ENCODE data around the gene ERV3-1. TPM values are rescaled to one million over a fixed set of nuclear protein-coding genes. Genes with fewer than 3 reads are reported as not detected.
"Not testable (repeated sequence)": the region's sequence is repeated elsewhere in the genome, so short reads cannot be mapped to it uniquely, and the experiment has no call there.

Gene ERV3-1, protein sequence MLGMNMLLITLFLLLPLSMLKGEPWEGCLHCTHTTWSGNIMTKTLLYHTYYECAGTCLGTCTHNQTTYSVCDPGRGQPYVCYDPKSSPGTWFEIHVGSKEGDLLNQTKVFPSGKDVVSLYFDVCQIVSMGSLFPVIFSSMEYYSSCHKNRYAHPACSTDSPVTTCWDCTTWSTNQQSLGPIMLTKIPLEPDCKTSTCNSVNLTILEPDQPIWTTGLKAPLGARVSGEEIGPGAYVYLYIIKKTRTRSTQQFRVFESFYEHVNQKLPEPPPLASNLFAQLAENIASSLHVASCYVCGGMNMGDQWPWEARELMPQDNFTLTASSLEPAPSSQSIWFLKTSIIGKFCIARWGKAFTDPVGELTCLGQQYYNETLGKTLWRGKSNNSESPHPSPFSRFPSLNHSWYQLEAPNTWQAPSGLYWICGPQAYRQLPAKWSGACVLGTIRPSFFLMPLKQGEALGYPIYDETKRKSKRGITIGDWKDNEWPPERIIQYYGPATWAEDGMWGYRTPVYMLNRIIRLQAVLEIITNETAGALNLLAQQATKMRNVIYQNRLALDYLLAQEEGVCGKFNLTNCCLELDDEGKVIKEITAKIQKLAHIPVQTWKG
- total RNA-seq (2014; rRNA removed; shearing (Covaris generic)) (4.8 and 6.4 TPM in 2 replicates), polyA plus RNA-seq (2016; fragmentation: Nextera tagmentation; extraction: Ambion mirVana) (5.9 and 8.1 TPM in 2 replicates)

DNA sequence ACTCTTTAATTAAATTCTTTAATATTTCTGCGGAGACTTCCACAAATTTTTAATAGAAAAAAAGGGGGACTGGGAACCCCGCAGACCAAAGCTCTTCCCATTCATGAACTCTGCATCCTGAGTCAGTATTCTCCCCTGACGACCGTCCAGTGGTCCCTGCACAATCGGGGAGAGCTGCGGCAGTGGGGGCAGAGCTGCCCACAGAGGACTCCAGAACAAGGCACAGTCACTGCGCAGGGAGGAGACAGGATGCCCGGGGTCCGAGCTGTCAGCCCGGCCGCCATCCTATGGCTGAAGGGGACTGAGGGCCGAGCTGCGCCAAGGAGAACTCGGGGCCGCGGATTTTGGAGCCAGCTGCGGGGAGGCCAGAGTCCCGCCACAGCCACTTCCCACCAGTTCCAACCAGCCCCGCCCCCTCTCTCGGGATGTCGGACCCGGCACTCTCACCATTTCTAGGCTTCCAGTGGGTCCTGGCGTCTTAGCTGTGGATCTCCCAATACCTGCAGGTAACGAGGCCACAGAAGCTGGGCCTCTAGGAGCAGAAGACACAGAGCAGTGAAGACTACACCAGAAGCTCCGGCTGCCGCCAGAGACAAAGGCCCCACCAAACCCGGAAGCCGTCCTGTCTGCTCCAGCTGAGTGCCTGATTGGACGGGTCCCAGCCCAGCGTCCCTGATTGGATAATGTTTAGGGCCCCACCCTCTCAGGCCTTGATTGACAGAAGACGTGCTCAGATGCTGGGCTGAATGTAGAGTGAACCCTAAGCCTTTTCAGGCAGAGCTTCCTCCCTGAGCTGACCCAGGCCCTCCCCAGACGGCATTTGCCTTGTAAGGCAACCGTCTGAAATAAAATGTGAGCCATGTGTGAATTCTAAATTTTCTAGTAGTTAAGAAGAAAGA is at the start of gene ERV3-1:
ERV3-1 (minus strand) TSS at position 594 of the 899 bp plus-strand sequence. CDS start 13,661 bp downstream, outside the sequence.
- Histone ChIP-seq H3K4me1 (ENCODE audit: insufficient read depth) (peaks cover 9% of the 10 kb centered on the region), H2AFZ (peak within 1 kb of the TSS; percentile 87), H3K36me3 (ENCODE audit: low read depth) (no peaks in the 10 kb centered on the region), H3K9me2 (ENCODE audit: insufficient read depth) (no peaks in the 10 kb centered on the region), H3K27ac (peak within 1 kb of the TSS; percentile 83), H4K20me1 (ENCODE audit: insufficient read depth) (no peaks in the 10 kb centered on the region), H3K79me2 (ENCODE audit: insufficient read depth) (peaks cover 49% of the 10 kb centered on the region), H3K9me3 (ENCODE audit: low read depth) (no peaks in the 10 kb centered on the region), H3K9ac (peak within 1 kb of the TSS; percentile 94), H3K27me3 (replicated peaks; ENCODE audit: insufficient read depth) (no peaks in the 10 kb centered on the region), H3K4me3 (peak within 1 kb of the TSS; percentile 89), H3K4me2 (ENCODE audit: unreplicated experiment) (peak within 1 kb of the TSS; percentile 88), H3F3A (ENCODE audit: insufficient read depth) (no peaks in the 10 kb centered on the region)
- WGBS, 2 experiments (ENCODE audit: low coverage in 1 of 2, low lambda C conversion rate in 2 of 2, missing lambda C conversion rate in 2 of 2): 0 to 3% methylated on average over 26 to 32 of the region's 33 CpGs
- peak; percentile 97 for DNase-seq
- TF ChIP-seq EZH2phosphoT487 (IDR thresholded peaks at IDR 0.05; ENCODE audit: insufficient read depth, low read depth): no peak
- no peak for TF ChIP-seq EZH2 (IDR thresholded peaks at IDR 0.05; ENCODE audit: insufficient read depth, poor library complexity, severe bottlenecking)
- in situ Hi-C loops (cut with MboI): no loop called here

DNA sequence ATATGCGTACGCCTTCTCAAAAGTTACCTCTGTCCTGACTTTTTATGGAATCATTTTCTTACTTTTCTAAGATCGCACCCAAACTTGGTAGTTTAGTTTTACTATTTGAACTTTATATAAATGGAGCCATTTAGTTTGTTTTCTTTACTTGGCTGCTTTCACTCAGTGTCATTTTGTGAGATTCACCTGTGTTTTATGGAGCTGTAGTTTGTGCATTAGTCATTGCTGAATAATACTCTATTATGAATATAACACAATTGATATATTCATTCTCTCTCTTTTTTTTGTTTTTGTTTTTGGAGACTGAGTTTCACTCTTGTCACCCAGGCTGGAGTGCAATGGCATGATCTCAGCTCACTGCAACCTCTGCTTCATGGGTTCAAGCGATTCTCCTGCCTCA is 49.3 kb upstream of the ERV3-1 start:
- H3K79me2 ChIP-seq (ENCODE audit: insufficient read depth); H2AFZ ChIP-seq; H4K20me1 ChIP-seq (ENCODE audit: insufficient read depth); H3K27ac ChIP-seq; H3K4me1 ChIP-seq (ENCODE audit: insufficient read depth); H3K36me3 ChIP-seq (ENCODE audit: low read depth); H3K4me2 ChIP-seq (ENCODE audit: unreplicated experiment); H3K27me3 ChIP-seq (replicated peaks; ENCODE audit: insufficient read depth); H3K9ac ChIP-seq; in situ Hi-C loops (cut with MboI); H3K9me2 ChIP-seq (ENCODE audit: insufficient read depth); DNase-seq; H3F3A ChIP-seq (ENCODE audit: insufficient read depth); H3K9me3 ChIP-seq (ENCODE audit: low read depth); H3K4me3 ChIP-seq: not testable (repeated sequence)
- 97 to 100% methylated on average over 4 of the region's 4 CpGs for WGBS, 2 experiments (ENCODE audit: low coverage in 1 of 2, low lambda C conversion rate in 2 of 2, missing lambda C conversion rate in 2 of 2)

DNA sequence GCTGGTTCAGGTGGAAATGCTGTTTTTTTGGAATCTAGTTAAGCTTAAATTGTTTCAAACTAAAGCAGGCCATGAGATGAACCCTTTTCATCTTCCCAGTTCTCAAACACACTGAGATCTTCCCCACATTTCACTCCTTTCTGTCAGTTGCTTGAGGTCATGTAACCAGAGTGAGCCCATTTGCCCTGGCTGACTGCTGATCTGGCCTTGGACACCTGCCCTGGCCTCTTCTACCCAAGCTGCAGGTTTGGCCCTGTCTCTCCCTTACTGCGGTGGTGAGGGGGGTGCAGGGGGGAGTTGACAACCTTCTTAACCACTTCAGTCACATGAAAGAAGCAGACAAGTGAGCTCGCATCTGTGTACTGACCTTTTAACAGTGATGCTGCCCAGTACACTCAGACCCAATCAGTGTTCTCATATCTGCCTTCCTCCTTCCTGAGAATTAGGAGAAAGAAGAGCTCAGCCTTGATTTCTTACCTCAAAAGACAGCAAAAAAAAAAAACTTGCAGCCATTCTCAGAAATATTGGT is 48.0 kb upstream of the ERV3-1 start:
- H4K20me1 ChIP-seq (ENCODE audit: insufficient read depth); H3K27ac ChIP-seq; H3K4me2 ChIP-seq (ENCODE audit: unreplicated experiment); H3K9me3 ChIP-seq (ENCODE audit: low read depth); H2AFZ ChIP-seq; in situ Hi-C loops (cut with MboI); DNase-seq; H3K27me3 ChIP-seq (replicated peaks; ENCODE audit: insufficient read depth); H3K9ac ChIP-seq; H3F3A ChIP-seq (ENCODE audit: insufficient read depth); H3K36me3 ChIP-seq (ENCODE audit: low read depth); H3K79me2 ChIP-seq (ENCODE audit: insufficient read depth); H3K9me2 ChIP-seq (ENCODE audit: insufficient read depth); H3K4me3 ChIP-seq; H3K4me1 ChIP-seq (ENCODE audit: insufficient read depth): not testable (repeated sequence)
- WGBS, 2 experiments (ENCODE audit: low coverage in 1 of 2, low lambda C conversion rate in 2 of 2, missing lambda C conversion rate in 2 of 2): 53 to 100% methylated on average over 1 to 2 of the region's 2 CpGs

DNA sequence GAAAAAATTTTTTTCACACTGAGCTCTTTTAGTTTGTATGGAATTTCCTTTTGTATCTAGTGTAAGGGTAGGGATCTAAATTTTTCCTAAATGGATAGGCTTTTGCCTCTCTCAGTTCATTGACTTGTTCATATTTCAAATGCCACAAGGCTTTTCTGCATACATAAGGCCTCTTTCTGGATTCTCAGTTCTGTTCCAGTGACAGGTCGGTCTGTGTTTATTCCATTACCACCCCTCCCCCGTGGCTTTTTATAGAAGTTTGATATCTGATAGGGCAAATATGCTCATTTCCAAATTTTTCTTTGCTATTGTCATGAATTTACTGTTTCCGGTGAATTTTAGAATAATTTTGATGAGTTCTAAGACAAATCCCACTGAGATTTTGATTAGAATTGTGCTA is 45.2 kb upstream of the ERV3-1 start:
- H3K4me2 ChIP-seq (ENCODE audit: unreplicated experiment); H3K27me3 ChIP-seq (replicated peaks; ENCODE audit: insufficient read depth); H3K9ac ChIP-seq; in situ Hi-C loops (cut with MboI); H3F3A ChIP-seq (ENCODE audit: insufficient read depth); H3K4me3 ChIP-seq; H3K4me1 ChIP-seq (ENCODE audit: insufficient read depth); H3K9me3 ChIP-seq (ENCODE audit: low read depth); H2AFZ ChIP-seq; H3K27ac ChIP-seq; H3K79me2 ChIP-seq (ENCODE audit: insufficient read depth); H3K36me3 ChIP-seq (ENCODE audit: low read depth); H4K20me1 ChIP-seq (ENCODE audit: insufficient read depth); DNase-seq; H3K9me2 ChIP-seq (ENCODE audit: insufficient read depth): not testable (repeated sequence)
- 86 to 100% methylated on average over 1 to 2 of the region's 3 CpGs for WGBS, 2 experiments (ENCODE audit: low coverage in 1 of 2, low lambda C conversion rate in 2 of 2, missing lambda C conversion rate in 2 of 2)

DNA sequence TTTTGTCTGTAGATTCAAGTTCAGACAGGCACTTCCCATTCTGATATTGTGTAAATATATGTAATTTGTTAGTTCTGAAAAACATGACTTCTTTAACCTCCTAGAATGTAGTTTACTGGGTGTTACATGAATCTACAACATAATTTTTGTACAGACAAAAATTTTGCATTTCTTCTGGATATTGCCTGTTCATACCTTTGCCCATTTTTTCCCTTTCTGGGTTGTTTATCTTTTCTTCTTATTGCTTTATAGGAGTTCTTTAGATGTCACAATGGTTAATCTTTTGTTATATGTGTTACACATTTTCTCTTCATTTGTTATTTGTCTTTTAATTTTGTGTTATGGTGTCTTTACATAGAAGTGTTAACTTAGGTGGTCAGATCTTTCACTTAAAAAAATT is 44.7 kb upstream of the ERV3-1 start:
- H3K9me3 ChIP-seq (ENCODE audit: low read depth); H3K27ac ChIP-seq; DNase-seq; H3K79me2 ChIP-seq (ENCODE audit: insufficient read depth); H3K27me3 ChIP-seq (replicated peaks; ENCODE audit: insufficient read depth); in situ Hi-C loops (cut with MboI); H3K4me2 ChIP-seq (ENCODE audit: unreplicated experiment); H4K20me1 ChIP-seq (ENCODE audit: insufficient read depth); H2AFZ ChIP-seq; H3K4me1 ChIP-seq (ENCODE audit: insufficient read depth); H3K36me3 ChIP-seq (ENCODE audit: low read depth); H3K9me2 ChIP-seq (ENCODE audit: insufficient read depth); H3K4me3 ChIP-seq; H3K9ac ChIP-seq; H3F3A ChIP-seq (ENCODE audit: insufficient read depth): not testable (repeated sequence)

DNA sequence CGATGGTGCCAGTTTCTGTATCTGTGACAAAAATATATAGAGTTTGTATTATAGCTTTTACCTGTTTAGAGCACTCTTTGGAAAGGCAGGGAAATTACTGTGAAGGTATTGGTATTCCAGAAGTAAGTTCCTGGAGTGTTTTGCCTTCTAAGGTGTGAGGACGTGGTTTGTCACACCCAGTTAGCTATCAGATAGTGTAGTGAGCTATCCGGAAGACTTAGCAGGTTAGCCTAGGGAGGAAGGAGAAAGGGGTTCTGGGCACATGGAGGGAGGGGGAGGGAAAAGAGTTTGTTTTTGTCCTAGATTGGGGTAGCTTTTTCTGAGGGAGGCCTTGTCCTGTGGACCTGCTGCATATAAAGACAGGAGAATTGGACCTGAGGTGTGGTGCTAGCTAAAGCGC is 39.8 kb upstream of the ERV3-1 start:
- H3K9me2 ChIP-seq (ENCODE audit: insufficient read depth); H3K9me3 ChIP-seq (ENCODE audit: low read depth); H3K4me3 ChIP-seq; H2AFZ ChIP-seq; H4K20me1 ChIP-seq (ENCODE audit: insufficient read depth); H3K4me2 ChIP-seq (ENCODE audit: unreplicated experiment); in situ Hi-C loops (cut with MboI); H3K27ac ChIP-seq; DNase-seq; H3K36me3 ChIP-seq (ENCODE audit: low read depth); H3K9ac ChIP-seq; H3K27me3 ChIP-seq (replicated peaks; ENCODE audit: insufficient read depth); H3F3A ChIP-seq (ENCODE audit: insufficient read depth); H3K4me1 ChIP-seq (ENCODE audit: insufficient read depth): not testable (repeated sequence)
- 98 to 100% methylated on average over 4 of the region's 4 CpGs for WGBS, 2 experiments (ENCODE audit: low coverage in 1 of 2, low lambda C conversion rate in 2 of 2, missing lambda C conversion rate in 2 of 2)
- peaks cover 27% of the 10 kb centered on the region for H3K79me2 ChIP-seq (ENCODE audit: insufficient read depth)
